Measurements from ENCODE around the gene HDAC1. TPM values are rescaled to one million over a fixed set of nuclear protein-coding genes. Genes with fewer than 3 reads are reported as not detected.
A peak's percentile ranks its signal among the peaks of the same experiment; 100 is the strongest.
"Not testable (repeated sequence)": the region's sequence is repeated elsewhere in the genome, so short reads cannot be mapped to it uniquely, and the experiment has no call there.

HDAC1 gene
- polyA plus RNA-seq, 1 donor = 216 TPM

DNA sequence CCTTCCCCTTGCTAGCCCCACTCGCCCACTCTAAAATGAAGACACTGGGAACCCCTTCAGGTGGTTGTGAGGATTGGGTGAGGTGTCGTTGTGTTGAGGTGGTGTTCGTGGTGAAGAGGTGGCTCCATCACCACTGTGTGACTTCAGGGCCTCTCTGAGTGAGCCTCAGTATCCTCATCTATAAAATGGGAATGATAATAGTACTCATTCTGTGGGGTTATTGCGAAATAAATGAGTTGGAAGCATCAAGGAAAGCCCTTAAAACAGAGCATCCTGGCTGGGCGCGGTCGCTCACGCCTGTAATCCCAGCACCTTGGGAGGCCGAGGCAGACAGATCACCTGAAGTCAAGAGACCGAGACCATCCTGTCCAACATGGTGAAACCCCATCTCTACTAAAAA lies 50.8 kb downstream of the HDAC1 start:
- no peak for DNase-seq

DNA sequence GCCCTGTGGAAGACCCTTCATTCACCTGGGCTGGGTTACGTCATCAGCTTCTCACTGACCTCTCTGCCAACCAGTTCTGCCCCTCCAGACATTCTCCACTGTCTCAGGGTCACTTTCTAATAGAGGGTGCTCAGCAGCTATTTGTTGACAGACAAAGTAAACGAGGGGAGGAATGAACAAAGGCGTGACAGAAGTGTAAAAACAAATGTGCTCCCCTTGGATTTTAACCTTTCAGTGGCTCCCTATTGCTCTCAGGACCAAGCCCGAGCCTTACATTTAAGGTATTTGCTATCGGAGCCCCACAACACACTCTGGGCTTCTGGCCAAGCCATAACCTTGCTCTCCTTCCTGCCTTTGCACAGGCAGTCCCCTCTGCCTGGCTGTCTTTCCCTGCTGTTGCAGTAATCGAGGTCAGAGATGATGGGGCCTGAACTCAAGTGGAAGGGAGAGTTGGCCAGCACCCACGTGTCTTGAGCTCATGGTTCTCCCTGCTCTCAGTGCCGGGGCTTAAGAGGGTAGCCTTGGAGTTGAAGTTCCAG lies 53.5 kb downstream of the HDAC1 start:
- no peak for DNase-seq

DNA sequence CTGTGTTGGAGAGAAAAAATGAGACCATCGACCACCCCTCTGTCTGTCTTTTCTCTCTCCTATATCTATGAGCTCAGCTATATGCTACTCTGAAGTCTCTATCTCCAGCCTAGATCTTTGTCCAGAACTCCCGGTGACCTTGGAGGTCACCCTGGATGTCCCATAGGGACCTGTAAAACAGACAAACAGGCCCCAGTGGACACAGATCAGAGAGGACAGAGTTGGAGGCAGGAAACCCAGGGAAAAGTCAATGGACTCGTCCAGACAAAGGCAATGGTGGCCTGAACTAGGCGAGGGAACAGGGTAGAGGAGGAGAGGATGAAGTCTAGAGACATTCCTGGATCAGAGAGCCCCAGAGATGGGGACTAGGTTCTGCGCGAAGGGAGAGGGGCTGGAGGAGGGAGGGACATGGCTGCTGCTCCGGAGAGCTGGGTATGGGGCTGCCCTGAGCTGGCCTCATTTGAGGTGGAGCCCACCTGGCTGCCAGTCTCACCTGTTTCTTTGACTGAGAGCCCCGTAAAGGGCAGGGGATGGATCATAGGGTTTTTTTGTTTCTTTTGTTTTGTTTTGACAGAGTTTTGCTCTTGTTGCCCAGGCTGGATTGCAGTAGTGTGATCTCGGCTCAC lies 54.8 kb downstream of the HDAC1 start:
- no peak for DNase-seq

DNA sequence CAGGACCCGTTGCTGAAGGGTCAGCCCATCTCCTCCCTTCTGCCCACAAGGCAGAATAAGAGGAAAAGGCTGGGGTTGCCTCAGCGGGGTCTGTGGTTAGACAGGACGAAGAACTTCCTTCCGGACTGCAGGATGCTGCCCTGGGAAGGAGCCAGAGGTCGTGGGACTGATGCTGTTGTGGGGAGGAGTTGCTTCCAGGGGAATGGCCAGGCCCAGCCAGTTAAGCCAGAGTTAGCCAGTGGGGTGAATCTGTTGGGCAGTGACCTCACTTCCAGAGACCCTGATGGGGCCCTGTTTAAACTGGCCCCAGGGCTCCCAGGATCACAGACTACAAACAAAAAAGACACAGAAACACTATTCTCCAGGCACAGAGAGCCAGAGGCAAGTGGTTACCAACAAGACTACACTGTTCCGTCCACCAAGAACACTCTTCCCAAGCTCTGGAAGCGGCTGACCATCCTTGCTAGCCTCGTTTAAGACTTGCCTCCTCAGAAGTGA lies 57.4 kb downstream of the HDAC1 start:
- no peak for DNase-seq

DNA sequence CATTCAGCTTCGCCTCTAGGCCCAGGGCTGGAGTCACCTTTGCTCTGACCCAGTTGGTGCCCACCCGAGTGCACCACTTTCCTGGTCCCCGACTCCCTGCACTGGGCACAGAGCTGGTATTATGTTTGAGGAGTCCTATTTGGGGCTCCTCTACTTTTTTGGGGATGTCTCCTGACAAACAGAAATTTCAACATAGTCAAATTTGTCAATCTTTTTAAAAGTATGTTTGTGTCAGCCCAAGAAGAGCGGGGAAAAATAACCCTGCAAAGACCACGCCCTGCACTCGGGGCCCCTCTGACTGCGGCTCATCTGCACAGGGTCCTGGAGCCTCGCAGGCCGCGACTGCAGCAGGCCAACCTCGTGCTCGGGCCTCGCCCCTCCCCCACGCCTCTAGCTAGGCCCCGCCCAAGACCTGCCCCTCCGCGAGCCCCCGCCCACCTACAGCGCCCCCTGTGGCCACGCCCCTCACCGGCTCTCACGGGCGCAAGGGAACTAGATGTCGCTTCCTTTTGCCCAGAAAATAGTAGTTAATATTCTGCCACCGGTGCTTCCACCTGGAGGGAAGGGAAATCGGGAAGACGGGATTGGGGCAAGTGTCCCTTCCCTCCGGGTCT lies 59.0 kb downstream of the HDAC1 start:
- DNase-seq = no peak

DNA sequence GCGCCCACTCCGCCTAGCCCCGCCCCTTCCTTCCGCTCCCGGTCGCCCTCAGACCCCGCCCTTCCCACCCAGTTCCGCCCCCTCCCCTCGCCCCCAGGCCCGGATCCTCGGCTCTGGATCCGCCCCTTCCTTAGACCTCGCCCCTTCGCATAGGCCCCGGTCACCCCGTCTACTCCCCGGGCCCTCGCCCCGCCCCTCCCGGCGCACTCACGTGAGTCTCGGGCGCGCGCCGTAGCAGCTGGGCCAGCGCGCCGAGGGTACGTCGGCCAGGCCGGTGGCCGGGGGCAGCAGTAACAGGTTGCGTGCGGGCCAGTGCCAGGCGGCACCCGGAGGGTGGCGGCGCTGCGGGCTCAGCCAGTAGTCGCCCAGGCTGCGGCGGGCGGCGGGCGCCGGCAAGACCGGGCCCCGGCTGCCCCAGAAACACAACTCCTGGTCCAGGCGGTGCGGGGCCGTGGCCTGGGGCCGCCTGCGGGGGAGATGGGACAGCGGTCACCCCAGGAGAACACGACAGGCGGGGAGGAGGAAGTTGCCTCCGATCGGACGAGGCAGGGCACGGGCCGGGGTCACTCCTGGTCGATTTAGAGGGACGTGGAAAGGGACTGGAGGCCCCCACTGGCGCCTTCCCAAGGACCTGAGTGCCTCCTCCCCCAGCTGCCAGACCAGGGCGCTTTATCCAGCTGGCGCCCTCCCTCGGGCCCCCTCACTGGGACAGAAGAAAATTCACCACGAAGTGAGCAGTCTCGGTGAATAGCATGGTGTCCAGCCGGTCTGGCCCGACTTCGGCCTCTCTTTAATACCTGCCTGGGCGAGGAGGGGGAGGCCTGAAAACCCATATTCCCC lies 59.7 kb downstream of the HDAC1 start:
- peak; percentile 95 for DNase-seq

GRCh38 chr1:32352239-32352745 lies 60.4 kb downstream of the HDAC1 start:
- no peak for DNase-seq

GRCh38 chr1:32352831-32353383 lies 61.0 kb downstream of the HDAC1 start:
- DNase-seq = no peak

DNA sequence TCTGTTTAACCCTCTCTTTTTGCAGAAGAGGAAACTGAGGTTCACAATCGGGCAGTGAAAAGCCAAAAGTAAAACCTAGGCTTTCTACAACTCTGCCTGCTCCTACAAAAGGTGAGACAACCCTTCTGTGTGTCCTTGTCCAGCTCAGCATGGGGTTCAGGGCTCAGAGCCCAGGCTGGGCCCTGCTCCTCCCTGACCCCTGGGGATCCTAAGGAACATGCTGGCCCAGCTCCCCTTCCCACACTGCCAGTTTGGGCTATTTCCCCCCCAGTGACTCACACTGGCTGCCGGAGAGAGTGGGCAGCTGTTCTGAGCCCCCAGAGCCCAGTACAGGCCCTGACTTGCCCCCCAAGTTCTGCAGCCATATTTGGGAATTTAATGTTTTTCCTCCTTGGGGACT lies 61.5 kb downstream of the HDAC1 start:
- no peak for DNase-seq

- no peak for DNase-seq
These were observed 62.1 kb downstream of the HDAC1 start for GRCh38 chr1:32353886-32354570.

GRCh38 chr1:32355778-32356177 lies 63.9 kb downstream of the HDAC1 start:
- not testable (repeated sequence) for DNase-seq

DNA sequence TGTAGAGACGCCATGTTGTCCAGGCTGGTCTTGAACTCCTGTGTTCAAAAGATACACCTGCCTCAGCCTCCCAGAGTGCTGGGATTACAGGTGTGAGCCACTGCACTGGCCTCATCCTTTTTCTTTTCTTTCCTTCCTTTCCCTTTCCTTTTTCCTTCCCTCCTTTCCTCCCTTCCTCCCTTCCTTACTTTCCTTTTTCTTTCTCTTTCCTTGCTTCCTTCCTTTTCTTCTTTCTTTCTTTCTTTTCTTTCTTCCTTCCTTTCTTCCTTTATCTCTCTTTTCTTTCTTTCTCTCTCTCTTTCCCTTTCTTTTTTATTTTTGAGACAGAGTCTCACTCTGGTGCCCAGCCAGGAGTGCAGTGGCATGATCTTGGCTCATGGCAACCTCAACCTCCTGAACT lies 64.6 kb downstream of the HDAC1 start:
- no peak for DNase-seq

DNA sequence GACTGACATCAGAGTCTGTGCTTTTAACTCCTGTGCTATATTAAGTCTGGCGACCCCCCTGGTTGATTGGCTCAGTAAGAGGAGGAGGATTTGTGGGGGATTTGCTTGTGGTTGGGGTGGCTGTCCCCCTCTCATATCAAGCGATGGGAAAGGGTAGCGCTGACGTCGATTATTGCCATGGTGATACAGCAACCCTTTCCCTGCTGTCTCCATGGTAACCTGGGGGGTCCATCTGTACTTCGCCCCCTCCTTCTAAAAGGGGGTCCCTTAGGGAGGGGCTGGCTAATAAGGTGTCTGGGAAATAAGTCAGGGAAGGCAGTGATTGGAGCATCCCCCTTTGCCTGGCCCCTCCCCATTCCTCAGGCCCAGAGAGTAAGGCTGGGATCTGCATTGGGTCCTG lies 65.7 kb downstream of the HDAC1 start:
- no peak for DNase-seq

DNA sequence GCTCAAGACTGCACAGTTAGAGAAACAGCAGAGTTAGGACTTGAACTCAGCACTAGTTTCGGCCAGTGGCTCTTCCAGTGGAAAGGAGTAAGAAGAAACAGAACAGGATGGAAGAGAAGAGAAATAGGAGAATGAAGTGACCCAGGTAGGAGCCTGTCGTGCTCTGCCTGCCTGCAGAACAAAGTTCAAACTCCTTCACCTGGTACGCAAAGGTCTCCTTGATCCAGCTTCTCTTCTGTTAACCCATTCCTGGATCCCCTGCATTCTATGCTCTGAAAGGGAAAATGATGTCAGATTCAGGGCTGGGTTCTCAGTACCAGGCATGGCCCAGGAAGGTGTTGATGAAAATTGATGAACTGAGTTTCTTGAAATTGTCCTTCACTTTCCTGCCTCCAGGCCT lies 66.6 kb downstream of the HDAC1 start:
- DNase-seq = no peak

- no peak for DNase-seq
These were observed 69.4 kb downstream of the HDAC1 start for GRCh38 chr1:32361308-32361673.

GRCh38 chr1:32361674-32362473 lies 70.0 kb downstream of the HDAC1 start:
- peak; percentile 68 for DNase-seq

DNA sequence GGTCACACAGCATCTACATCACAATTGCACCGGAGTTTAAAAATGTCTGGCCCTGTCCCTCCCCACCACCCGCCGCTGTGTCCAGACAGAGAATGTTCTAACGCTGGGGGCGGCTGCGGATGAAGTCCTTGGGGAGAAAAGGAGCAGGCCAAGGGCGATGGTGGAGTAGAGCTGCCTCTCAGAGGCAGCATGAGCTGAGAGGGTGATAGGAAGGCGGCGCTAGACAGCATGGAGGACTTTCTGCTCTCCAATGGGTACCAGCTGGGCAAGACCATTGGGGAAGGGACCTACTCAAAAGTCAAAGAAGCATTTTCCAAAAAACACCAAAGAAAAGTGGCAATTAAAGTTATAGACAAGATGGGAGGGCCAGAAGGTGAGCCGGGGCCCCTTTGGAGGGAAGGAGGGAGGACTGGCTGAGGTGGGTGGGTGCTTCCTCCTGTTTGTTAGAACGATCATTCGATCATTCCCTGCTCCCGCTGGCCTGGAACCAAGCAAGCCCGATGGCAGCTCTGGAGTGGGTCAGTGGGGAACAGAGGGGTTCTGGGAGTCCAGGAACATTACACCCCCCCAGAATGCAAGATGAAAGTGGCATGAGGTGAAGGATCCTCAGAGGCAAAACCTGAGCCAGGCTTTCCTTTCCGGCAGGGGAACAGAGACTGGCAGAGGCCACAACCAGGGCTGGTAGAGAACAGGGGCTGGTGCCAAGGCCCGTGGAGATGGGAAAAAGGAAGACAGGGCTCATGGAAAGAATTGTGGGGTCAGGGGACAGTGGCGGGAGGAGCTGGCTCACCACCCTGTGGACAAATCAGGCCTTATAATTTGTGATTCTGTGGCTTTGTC lies 70.8 kb downstream of the HDAC1 start, which contains the start of the genes FAM229A and TSSK3:
Gene FAM229A, minus strand, starts transcription at position 12 of the 840 bp plus-strand sequence. CDS start 394 bp downstream, outside the sequence.
Gene TSSK3, plus strand, starts transcription at position 66 of the 840 bp plus-strand sequence. Its CDS starts 163 bp downstream, at position 229.
- DNase-seq = no peak

DNA sequence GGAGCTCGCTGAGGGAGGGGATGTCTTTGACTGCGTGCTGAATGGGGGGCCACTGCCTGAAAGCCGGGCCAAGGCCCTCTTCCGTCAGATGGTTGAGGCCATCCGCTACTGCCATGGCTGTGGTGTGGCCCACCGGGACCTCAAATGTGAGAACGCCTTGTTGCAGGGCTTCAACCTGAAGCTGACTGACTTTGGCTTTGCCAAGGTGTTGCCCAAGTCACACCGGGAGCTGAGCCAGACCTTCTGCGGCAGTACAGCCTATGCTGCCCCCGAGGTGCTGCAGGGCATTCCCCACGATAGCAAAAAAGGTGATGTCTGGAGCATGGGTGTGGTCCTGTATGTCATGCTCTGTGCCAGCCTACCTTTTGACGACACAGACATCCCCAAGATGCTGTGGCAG lies 71.8 kb downstream of the HDAC1 start:
- no peak for DNase-seq

GRCh38 chr1:32364836-32365235 lies 73.0 kb downstream of the HDAC1 start:
- DNase-seq = no peak

DNA sequence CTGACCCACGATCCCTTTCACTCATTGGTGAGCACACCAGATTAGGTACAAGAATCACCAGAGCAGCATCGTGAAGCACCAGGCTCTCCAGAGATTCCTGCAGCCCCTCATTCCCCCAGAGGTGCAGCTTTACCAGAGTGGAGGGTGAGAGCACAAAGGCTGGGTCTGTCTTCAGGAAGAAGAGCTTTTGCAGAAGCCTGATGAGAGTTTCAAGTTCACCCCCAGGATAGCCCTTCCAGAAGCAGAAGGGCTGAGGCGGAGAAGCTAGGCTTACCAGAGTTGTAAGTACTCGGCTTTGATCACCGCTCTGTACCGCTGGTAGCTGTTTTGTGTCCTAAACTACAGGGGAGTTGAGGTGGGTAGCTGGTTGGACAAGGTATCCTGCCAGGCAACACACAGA lies 73.6 kb downstream of the HDAC1 start:
- DNase-seq = no peak
